Mononuclear cell (primary cell): ENCODE results near the gene UNCX. TPM values are rescaled to one million over a fixed set of nuclear protein-coding genes. Genes with fewer than 3 reads are reported as not detected.
"Not testable (repeated sequence)": the region's sequence is repeated elsewhere in the genome, so short reads cannot be mapped to it uniquely, and the experiment has no call there.

ENCODE experiments used
- H3K27me3 ChIP-seq: 2 replicates; pipeline ENCODE4 v1.6.0; 2011; ENCODE audit warnings: low read length, control low read depth; ENCODE audit not compliant: insufficient read depth
- H3K4me1 ChIP-seq: 2 replicates; pipeline ENCODE4 v1.5.1; 2011; ENCODE audit warnings: mild to moderate bottlenecking, low read length, control low read depth; ENCODE audit not compliant: insufficient read depth
- H3K4me3 ChIP-seq: 2 replicates; pipeline ENCODE4 v1.5.1; 2011; ENCODE audit warnings: mild to moderate bottlenecking, low read length, moderate library complexity
- H3K9me3 ChIP-seq: 2 replicates; pipeline ENCODE4 v1.5.1; 2011; ENCODE audit warnings: low read depth, mild to moderate bottlenecking, control low read depth, low read length
- total RNA-seq: library from RNA; depleted of rRNA; stranded (reverse); fragments of >200 nt; gene quantifications from one replicate; pipeline ENCODE4 v1.2.3, GENCODE V29; 2012

UNCX gene
- total RNA-seq, 1 donor: not detected

DNA sequence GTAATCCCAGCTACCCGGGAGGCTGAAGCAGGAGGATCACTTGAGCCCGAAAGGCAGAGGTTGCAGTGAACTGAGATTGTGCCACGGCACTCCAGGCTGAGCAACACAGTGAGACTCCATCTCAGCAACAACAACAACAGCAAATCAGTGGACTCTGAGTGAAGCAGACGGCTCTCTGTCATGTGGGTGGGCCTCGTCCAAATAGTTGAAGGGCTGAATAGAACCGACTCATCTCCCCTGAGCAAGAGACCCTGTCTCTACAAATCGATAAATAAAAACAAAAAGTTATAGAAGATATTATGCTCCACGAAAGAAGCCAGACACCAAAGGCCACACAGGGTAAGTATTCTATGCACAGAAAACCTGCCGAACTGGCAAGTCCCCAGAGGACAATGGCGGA is 45.9 kb downstream of the UNCX start:
- Histone ChIP-seq H3K4me1 (no peaks in the 10 kb centered on the region), H3K4me3 (no peak overlapping the region), H3K27me3 (no peaks in the 10 kb centered on the region), H3K9me3 (no peaks in the 10 kb centered on the region)

- Histone ChIP-seq H3K27me3 (no peaks in the 10 kb centered on the region), H3K4me1 (no peaks in the 10 kb centered on the region), H3K4me3 (no peak overlapping the region), H3K9me3 (no peaks in the 10 kb centered on the region)
Observed at GRCh38 chr7:1279041-1279440, 46.4 kb downstream of the UNCX start.

GRCh38 chr7:1279895-1280294 is 47.2 kb downstream of the UNCX start:
- H3K4me1 ChIP-seq, H3K27me3 ChIP-seq, H3K4me3 ChIP-seq, H3K9me3 ChIP-seq: not testable (repeated sequence)

- no peaks in the 10 kb centered on the region for H3K4me1 ChIP-seq
- no peaks in the 10 kb centered on the region for H3K27me3 ChIP-seq
- no peaks in the 10 kb centered on the region for H3K9me3 ChIP-seq
Observed at GRCh38 chr7:1281068-1281467, 48.4 kb downstream of the UNCX start.

GRCh38 chr7:1282679-1283078 is 50.0 kb downstream of the UNCX start:
- Histone ChIP-seq H3K4me3 (no peak overlapping the region), H3K9me3 (no peaks in the 10 kb centered on the region), H3K4me1 (no peaks in the 10 kb centered on the region), H3K27me3 (no peaks in the 10 kb centered on the region)

More at GRCh38 chr7:1281068-1281467, 48.4 kb downstream of the UNCX start:
- H3K4me3 ChIP-seq: no peak overlapping the region

DNA sequence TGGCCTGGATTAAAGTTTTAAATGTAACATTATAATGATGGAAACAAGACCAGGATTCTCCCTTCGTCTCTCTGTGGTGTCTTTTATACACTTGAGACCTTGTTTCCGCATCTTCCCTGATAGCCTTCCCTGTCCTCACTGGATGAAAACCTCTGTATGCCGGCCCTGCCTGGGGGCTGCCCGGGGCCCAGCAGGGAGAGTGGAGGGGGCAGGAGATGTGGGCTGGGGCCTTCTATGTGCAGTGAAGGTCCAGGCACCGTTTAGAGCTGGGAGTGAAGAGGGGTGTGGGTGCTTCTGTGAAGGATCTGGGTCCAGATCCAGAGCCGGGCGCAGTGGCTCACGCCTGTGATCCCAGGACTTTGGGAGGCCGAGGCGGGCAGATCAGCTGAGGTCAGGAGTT is 50.7 kb downstream of the UNCX start:
- H3K9me3 ChIP-seq: no peaks in the 10 kb centered on the region
- no peaks in the 10 kb centered on the region for H3K4me1 ChIP-seq
- H3K27me3 ChIP-seq: no peaks in the 10 kb centered on the region
- H3K4me3 ChIP-seq: no peak overlapping the region

DNA sequence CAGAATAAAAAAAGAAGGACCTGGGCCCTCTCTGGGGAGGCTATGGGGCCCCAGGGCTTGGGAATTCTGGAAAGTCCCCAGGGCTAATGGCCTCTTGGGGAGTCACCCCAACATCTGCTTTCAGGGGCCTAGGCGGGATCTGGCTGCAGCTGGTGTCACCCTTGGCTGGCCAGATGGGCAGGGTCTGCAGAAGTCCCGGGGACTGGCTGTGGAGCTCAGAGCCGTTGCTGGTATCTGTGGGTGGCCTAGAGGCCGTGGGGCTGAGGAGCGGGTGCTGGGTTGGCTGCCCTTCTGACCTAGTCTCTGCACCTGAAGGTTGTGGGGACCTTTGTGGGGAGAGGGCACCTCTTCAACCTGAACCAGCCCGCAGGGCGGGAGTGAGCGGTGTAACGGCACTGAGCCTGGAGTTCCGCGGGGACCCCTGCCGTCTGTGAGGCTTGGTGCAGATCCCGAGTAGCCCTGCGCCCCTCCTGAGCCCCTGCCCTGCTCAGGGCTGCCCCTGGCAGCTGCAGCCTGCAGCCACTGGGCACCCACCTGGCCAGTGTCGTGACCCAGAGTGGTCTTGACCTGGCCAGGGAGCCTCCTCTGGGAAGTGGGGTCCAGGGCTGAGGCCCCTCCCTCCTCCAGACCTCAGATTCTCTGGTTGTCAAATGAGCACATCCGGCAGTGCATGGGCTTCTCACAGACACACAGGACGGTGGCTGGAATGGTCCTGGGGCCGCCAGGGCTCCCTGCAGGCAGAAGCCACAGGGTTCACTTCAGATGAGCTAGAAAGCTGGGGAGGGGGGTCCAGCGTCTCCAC is 51.5 kb downstream of the UNCX start:
- H3K27me3 ChIP-seq: no peaks in the 10 kb centered on the region
- H3K4me1 ChIP-seq: no peaks in the 10 kb centered on the region
- no peak overlapping the region for H3K4me3 ChIP-seq
- no peaks in the 10 kb centered on the region for H3K9me3 ChIP-seq

DNA sequence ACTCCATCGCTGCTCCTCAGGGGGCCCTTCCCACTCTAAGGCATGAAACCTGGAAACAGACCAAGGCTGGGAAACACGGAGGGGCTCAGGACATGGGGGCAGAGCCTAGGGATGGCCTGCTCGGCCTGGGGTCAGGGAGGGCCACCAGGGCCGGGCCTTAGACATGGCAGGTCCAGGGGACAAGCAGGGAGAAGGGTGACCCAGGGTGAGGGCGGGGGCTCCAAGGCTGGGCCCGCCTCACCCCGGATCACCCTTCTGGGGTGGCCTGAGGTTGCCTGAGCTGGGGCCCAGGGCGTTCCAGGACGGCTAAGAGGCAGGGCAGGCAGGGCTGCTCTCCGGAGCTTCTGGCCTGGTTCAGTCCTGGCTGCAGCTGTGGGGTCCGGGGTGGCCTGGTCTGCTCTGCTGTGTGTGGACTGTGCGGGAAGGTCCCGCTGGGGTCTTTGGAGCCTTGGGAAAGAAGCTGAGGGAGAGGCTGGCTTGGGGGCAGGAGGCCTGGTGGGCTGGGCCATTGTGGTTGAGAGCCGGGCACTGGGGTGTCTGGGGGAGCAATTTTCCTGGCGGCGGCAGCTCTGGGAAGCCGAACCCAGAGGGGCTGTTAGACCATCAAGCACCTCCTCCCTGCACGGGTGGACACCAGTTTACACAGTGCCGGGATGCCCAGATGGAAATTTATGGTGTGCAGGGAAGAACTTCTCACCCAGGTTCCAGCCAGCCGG is 52.2 kb downstream of the UNCX start:
- Histone ChIP-seq H3K9me3 (no peaks in the 10 kb centered on the region), H3K4me3 (no peak overlapping the region), H3K4me1 (no peaks in the 10 kb centered on the region), H3K27me3 (no peaks in the 10 kb centered on the region)

DNA sequence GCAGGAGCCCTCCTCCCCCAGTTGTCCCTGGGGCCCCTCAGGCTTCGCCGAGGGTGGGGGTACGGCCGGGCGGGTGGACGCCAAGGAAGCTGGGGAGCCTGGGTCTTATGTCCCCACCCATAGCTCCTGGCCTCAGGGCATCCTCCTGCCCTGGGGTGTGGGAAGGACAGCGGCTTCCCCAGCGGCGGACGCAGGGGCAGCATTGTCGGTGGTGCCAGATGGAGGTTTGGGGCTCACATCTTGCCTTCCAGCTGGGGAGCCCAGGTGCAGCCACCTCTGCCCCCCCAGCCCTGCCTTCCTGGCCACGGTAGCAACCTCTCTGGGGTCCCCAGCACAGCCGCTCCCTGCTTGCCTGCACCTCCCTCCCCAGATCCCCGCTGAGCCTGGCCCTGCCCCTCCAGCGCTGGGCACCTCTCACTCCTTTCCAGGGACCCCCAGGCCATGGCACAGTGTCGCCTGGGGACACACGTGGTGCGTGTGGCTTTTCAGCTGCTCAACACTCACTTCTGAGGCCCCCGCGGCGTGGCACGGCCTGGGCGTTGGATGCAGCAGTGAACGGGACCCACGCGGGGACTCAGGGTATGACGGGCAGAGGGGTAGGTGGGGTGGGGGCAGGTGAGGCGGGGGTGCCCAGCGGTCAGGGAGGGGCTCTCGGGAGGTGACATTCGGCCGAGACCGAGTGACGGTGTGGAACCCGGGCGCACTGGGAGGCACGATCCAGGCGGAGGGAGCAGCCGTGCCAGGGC is 53.1 kb downstream of the UNCX start:
- Histone ChIP-seq H3K9me3 (no peaks in the 10 kb centered on the region), H3K27me3 (no peaks in the 10 kb centered on the region), H3K4me3 (no peak overlapping the region), H3K4me1 (no peaks in the 10 kb centered on the region)

Other genes with a start within 250 kb of the UNCX start
- not detected for gene CYP2W1, start 249.7 kb upstream of the UNCX start, total RNA-seq
- gene GPR146, start 188.3 kb upstream of the UNCX start, total RNA-seq: 4.3 TPM
- gene GPER1, start 144.8 kb upstream of the UNCX start, total RNA-seq: 0.42 TPM
- gene ZFAND2A, start 72.7 kb upstream of the UNCX start, total RNA-seq: 66.2 TPM
- gene MICALL2, start 226.6 kb downstream of the UNCX start, total RNA-seq: 2.7 TPM